ENCODE measurements around the gene SLC12A5. TPM values are rescaled to one million over a fixed set of nuclear protein-coding genes. Genes with fewer than 3 reads are reported as not detected.
"Not testable (repeated sequence)": the region's sequence is repeated elsewhere in the genome, so short reads cannot be mapped to it uniquely, and the experiment has no call there.

SLC12A5 gene
- not detected for total RNA-seq

- DNase-seq (ENCODE audit: low spot score), result no peak
Measured at GRCh38 chr20:46028772-46029371, at the start of gene SLC12A5. Gene SLC12A5, plus strand, starts transcription at chr20:46029215. Its CDS starts 130 bp downstream, at chr20:46029345.

DNA sequence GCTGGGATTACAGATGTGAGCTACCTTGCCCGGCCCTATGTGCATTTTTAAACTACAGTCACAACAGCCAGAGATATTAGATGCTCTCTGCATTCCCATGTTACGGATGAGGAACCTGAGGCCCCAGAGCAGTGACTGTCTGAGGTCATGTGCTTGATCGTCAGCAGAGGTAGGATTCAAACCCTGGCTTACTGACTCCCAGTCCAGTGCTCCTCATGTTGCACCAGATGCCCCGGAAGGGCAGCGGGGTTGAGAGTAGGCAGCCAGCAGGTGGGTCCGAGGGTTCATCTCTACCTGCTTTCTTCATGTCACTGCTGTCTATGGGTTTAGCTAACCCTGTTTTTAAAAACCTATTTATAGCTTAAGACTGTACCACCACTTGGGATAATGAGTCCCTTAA lies 47.8 kb upstream of the SLC12A5 start:
- no peak for DNase-seq (ENCODE audit: low spot score)

- no peak for DNase-seq (ENCODE audit: low spot score)
Measured at GRCh38 chr20:45983279-45983743, 45.7 kb upstream of the SLC12A5 start.

DNA sequence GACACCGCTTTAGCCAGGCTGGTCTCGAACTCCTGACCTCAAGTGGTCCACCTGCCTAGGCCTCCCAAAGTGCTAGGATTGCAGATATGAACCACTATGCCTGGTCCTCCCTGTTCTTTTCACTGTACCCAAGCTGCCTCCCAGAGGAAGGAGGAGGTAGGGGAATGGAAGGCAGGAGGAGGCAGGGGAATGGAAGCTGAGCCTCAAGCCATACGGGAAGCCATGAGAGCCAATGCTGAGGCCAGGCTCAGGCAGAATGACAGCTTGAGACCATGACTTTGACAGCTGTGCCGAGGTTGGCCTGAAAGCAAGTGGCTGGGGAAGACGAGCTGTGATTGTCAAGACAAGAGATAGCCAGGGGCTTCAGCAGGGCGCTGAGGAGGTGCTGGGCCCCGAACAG lies 43.4 kb upstream of the SLC12A5 start:
- DNase-seq (ENCODE audit: low spot score), result no peak

DNA sequence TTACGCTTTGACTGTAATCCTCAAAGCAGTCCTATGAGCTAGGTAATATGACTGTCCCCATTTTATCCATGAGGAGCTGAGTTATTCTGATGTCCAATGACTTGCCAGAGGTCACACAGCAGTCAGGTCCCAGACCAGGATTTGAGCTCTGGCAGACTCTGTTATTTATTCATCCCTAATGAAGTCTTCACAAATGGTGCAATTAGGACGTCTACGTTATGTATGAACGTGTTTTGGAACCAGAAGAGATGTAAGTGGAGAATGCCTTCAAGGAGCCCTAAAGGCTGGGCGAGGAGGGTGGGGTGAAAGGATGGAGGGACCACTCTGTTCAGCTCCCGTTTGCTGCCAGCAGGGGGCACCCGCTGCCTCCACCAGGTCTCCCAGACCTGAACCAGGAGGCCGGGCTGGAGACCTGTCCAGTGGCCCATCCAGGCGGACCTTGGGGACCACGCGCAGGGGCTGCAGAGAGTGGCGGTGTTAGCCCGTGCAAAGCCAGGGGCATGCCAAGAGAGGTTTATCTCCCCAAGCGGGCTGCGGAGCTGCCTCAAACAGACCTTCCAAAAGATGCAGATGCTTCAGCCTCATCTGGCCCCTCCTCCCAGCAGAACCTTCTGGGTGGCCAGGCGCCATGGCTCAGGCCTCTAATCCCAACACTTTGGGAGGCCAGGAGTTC lies 41.8 kb upstream of the SLC12A5 start:
- DNase-seq (ENCODE audit: low spot score), result no peak

GRCh38 chr20:45988830-45989229 lies 40.2 kb upstream of the SLC12A5 start:
- not testable (repeated sequence) for DNase-seq (ENCODE audit: low spot score)

DNA sequence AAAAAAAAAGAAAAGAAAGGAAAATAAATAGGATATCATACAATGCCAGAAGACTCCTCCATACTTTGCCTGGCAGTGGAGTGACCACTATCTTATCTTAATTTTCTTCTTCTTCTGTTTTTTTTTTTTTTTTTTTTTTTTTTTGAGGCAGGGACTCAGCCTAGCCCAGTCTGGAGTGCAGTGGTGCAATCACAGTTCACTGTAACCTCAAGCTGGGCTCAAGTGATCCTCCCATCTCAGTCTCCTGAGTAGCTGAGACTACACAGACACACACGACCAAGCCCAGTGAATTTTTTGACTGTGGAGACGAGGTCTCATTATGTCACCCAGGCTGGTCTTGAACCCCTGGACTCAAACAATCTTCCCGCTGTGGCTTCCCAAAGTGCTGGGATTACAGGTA lies 37.4 kb upstream of the SLC12A5 start:
- no peak for DNase-seq (ENCODE audit: low spot score)

GRCh38 chr20:45993197-45993951 lies 35.6 kb upstream of the SLC12A5 start:
- peak; percentile 82 for DNase-seq (ENCODE audit: low spot score)

DNA sequence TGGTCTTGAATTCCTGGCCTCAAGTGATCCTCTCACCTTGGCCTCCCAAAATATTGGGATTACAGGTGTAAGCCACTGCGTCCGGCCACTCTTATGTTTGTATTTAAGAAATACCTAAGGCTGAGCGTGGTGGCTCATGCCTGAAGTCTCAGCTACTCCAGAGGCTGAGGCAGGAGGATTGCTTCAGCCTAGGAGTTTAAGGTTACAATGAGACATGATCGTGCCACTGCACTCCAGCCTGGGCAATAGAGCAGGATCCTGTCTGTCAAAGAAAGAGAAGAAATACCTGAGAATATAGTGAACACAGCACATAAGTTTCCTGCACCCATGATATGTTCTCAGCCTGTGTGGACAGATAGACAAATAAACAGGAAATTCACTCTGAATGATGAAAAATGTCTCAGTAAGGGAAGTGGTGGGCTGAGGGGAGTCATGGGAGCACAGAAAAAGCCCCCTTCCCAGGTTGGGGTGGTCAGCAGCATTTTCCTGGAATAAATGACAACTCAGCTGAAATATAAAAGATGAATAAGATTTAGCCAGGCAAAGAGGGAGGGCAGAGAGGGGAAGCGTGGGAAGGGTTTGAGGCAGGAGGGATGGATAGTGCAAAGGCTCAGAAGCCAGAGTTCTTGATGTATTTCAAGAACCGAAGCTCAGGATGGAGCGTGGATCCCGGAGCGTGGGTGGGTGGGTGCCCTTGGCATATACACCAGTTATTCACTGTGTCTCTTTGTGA lies 34.1 kb upstream of the SLC12A5 start:
- DNase-seq (ENCODE audit: low spot score), result no peak

GRCh38 chr20:45995495-45996097 lies 33.4 kb upstream of the SLC12A5 start:
- not testable (repeated sequence) for DNase-seq (ENCODE audit: low spot score)

DNA sequence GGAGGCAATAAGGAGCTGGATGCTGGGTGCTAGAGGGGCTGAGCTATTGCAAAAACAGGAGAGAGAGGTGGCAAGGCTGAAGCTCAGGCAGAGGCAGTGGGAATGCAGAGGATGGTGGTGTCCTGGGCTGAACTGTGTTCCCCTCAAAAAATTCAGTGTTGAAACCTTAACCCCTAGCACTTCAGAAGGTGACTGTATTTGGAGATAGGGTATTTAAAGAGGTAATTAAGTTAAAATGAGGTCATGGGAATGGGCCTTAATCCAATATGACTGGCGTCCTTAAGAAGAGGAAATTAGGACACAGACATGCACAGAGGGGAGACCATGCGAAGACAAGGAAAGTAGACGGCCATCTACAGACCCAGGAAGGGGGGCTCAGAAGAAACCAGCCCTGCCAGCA lies 31.8 kb upstream of the SLC12A5 start:
- no peak for DNase-seq (ENCODE audit: low spot score)

GRCh38 chr20:45998337-45998736 lies 30.7 kb upstream of the SLC12A5 start:
- no peak for DNase-seq (ENCODE audit: low spot score)

DNA sequence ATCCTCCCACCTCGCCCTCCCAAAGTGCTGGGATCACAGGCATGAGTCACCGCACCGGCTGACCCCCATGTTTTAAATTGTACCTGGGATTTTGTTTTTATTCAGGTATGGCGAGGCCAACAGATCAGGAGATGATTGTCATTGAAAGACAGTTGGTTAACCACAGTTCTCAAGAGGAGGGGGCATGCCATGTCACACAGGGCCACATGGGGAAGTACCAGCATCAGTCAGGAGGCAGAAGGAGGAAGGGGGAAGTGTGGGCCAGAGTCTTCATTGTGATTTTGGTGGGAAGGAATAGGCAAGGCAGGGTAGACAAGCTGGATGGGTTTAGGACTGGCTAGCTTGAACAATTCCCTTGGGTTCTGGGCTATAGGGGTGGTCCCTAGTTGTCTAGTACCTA lies 30.3 kb upstream of the SLC12A5 start:
- no peak for DNase-seq (ENCODE audit: low spot score)

GRCh38 chr20:45999557-46000261 lies 29.3 kb upstream of the SLC12A5 start:
- no peak for DNase-seq (ENCODE audit: low spot score)

- DNase-seq (ENCODE audit: low spot score), result no peak
Measured at GRCh38 chr20:46000262-46000996, 28.6 kb upstream of the SLC12A5 start.

DNA sequence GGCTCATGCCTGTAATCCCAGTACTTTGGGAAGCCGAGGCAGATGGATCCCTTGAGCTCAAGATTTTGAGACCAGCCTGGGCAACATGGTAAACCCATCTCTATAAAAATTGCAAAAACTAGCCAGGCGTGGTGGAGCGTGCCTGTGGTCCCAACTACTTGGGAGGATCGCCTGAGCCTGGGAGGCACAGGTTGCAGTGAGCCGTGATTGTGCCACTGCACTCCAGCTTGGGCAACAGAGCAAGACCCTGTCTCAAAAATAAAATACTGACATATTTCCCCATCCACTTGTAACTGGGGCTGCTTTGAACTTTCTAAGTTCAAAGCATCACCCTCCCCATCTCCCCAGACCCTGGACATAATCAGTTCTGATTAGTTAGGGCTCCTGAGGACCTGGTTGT lies 27.5 kb upstream of the SLC12A5 start:
- DNase-seq (ENCODE audit: low spot score), result no peak

DNA sequence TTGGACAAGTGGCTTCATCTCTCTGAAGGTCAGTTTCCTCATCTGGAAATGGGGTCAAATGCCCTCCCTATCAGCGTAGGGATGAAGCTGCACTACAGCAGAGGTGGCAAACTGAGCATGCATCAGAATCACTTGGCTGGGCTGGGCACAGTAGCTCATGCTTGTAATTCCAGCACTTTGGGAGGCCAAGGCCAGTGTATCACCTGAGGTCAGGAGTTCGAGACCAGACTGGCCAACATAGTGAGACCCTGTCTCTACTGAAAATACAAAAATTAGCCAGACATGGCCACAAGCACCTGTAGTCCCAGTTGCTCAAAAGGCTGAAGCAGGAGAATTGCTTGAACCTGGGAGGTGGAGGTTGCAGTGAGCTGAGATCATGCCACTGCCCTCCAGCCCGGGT lies 27.0 kb upstream of the SLC12A5 start:
- DNase-seq (ENCODE audit: low spot score), result no peak

GRCh38 chr20:46004187-46004586 lies 24.8 kb upstream of the SLC12A5 start:
- no peak for DNase-seq (ENCODE audit: low spot score)

- DNase-seq (ENCODE audit: low spot score), result no peak
Measured at GRCh38 chr20:46004889-46005473, 24.0 kb upstream of the SLC12A5 start.

Data from ureter (tissue), 1 donor.